GM18517 (cell line): ENCODE measurements around the gene RBM20.
A peak's percentile ranks its signal among the peaks of the same experiment; 100 is the strongest.

Source experiments
- ATAC-seq: cut with Tn5 transposase; IDR thresholded peaks from one replicate; pipeline ENCODE4 v1.9.1; 2021; ENCODE audit warnings: mild to moderate bottlenecking, moderate library complexity; ENCODE audit not compliant: unreplicated experiment

RBM20 gene

GRCh38 chr10:110864662-110865140 is 220.6 kb downstream of the RBM20 start:
- peak; percentile 75 for ATAC-seq

GRCh38 chr10:110865186-110865808 is 221.2 kb downstream of the RBM20 start:
- ATAC-seq: no peak

- peak; percentile 30 for ATAC-seq
These were observed 221.8 kb downstream of the RBM20 start for GRCh38 chr10:110865809-110866482.

GRCh38 chr10:110867011-110867806 is 223.1 kb downstream of the RBM20 start:
- ATAC-seq: peak; percentile 36

- ATAC-seq: no peak
These were observed 223.8 kb downstream of the RBM20 start for GRCh38 chr10:110867807-110868465.

GRCh38 chr10:110868981-110869380 is 224.8 kb downstream of the RBM20 start:
- ATAC-seq: no peak

- no peak for ATAC-seq
These were observed 226.7 kb downstream of the RBM20 start for GRCh38 chr10:110870823-110871297.

- ATAC-seq: peak; percentile 70
These were observed 227.4 kb downstream of the RBM20 start, which contains the start of gene PDCD4 for GRCh38 chr10:110871298-110872084. Gene PDCD4, plus strand, starts transcription at chr10:110871928. Its CDS starts 4,100 bp downstream, at chr10:110876028.

GRCh38 chr10:110872145-110872983 is 228.2 kb downstream of the RBM20 start:
- ATAC-seq: peak; percentile 31

GRCh38 chr10:110872984-110873923 is 229.1 kb downstream of the RBM20 start:
- ATAC-seq: no peak

- no peak for ATAC-seq
These were observed 229.8 kb downstream of the RBM20 start for GRCh38 chr10:110873951-110874350.

- no peak for ATAC-seq
These were observed 231.9 kb downstream of the RBM20 start for GRCh38 chr10:110876000-110876399.

GRCh38 chr10:110876788-110877187 is 232.7 kb downstream of the RBM20 start:
- no peak for ATAC-seq

GRCh38 chr10:110880012-110880411 is 235.9 kb downstream of the RBM20 start:
- no peak for ATAC-seq

GRCh38 chr10:110881247-110881646 is 237.1 kb downstream of the RBM20 start:
- no peak for ATAC-seq

GRCh38 chr10:110881905-110882304 is 237.8 kb downstream of the RBM20 start:
- ATAC-seq: no peak

- no peak for ATAC-seq
These were observed 239.8 kb downstream of the RBM20 start for GRCh38 chr10:110883924-110884323.
